D721Med (cell line): ENCODE measurements around the gene C1orf21.

Experiments used
- DNase-seq: peaks from one replicate; pipeline ENCODE4 v3.0.0; 2011; ENCODE audit warnings: low spot score; ENCODE audit not compliant: insufficient read length
- FAIRE-seq: peaks from 2 replicates; lab custom pipeline; 2011; peaks lifted over from hg19 to GRCh38; lab: Jason Lieb, UNC
- TF ChIP-seq, protein P1 (sequence below): IDR thresholded peaks from 2 replicates; pipeline ENCODE4 v1.5.1; 2012; ENCODE audit warnings: mild to moderate bottlenecking, control low read depth; ENCODE audit not compliant: insufficient read depth; ENCODE audit errors: missing control alignments

Gene C1orf21

GRCh38 chr1:184419350-184420161 is 32.7 kb downstream of the C1orf21 start:
- no peak for FAIRE-seq

GRCh38 chr1:184422490-184423233 is 35.8 kb downstream of the C1orf21 start:
- TF ChIP-seq, protein P1, sequence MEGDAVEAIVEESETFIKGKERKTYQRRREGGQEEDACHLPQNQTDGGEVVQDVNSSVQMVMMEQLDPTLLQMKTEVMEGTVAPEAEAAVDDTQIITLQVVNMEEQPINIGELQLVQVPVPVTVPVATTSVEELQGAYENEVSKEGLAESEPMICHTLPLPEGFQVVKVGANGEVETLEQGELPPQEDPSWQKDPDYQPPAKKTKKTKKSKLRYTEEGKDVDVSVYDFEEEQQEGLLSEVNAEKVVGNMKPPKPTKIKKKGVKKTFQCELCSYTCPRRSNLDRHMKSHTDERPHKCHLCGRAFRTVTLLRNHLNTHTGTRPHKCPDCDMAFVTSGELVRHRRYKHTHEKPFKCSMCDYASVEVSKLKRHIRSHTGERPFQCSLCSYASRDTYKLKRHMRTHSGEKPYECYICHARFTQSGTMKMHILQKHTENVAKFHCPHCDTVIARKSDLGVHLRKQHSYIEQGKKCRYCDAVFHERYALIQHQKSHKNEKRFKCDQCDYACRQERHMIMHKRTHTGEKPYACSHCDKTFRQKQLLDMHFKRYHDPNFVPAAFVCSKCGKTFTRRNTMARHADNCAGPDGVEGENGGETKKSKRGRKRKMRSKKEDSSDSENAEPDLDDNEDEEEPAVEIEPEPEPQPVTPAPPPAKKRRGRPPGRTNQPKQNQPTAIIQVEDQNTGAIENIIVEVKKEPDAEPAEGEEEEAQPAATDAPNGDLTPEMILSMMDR, result no peak
- peak; percentile 53 for FAIRE-seq
- no peak for DNase-seq

More at GRCh38 chr1:184419350-184420161, 32.7 kb downstream of the C1orf21 start:
- no peak for DNase-seq
- TF ChIP-seq, protein P1, result no peak

- DNase-seq (no peak), FAIRE-seq (no peak)
- TF ChIP-seq, protein P1, result no peak
Measured at GRCh38 chr1:184423649-184424048, 36.8 kb downstream of the C1orf21 start.

GRCh38 chr1:184424157-184424556 is 37.3 kb downstream of the C1orf21 start:
- no peak for DNase-seq
- no peak for FAIRE-seq
- TF ChIP-seq, protein P1, result no peak

DNA sequence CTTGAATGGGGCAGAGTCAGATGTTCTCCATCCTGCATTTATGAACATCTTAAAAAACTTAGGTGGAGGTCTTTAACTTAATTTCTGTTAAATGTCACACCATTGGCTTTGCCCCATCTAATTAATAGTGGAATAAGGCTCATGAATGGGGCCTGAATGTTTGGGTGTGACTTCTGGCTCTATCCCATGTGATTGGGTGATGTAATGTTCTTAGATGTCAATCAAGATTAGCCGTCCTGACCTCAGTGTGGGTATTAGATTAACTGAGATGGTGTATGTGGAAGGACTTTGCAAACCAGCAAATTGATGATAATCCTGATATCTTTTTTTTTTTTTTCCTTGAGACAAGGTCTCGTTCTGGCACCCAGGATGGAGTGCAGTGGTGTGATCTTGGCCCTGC is 38.1 kb downstream of the C1orf21 start:
- FAIRE-seq (peak; percentile 67), DNase-seq (no peak)
- TF ChIP-seq, protein P1, result no peak

- DNase-seq, result no peak
- peak; percentile 48 for FAIRE-seq
- TF ChIP-seq, protein P1, result no peak
Measured at GRCh38 chr1:184425449-184426277, 38.8 kb downstream of the C1orf21 start.
